Activated CD8-positive, alpha-beta memory T cell treated with anti-CD3 and anti-CD28 coated beads, Interleukin-2, amount 50 U/mL, for 4 hours (primary cell): ENCODE data around the gene SSH2.

Experiments
- DNase-seq: peaks from one replicate; pipeline ENCODE4 v3.0.0-alpha.2; 2020

The SSH2 gene

DNA sequence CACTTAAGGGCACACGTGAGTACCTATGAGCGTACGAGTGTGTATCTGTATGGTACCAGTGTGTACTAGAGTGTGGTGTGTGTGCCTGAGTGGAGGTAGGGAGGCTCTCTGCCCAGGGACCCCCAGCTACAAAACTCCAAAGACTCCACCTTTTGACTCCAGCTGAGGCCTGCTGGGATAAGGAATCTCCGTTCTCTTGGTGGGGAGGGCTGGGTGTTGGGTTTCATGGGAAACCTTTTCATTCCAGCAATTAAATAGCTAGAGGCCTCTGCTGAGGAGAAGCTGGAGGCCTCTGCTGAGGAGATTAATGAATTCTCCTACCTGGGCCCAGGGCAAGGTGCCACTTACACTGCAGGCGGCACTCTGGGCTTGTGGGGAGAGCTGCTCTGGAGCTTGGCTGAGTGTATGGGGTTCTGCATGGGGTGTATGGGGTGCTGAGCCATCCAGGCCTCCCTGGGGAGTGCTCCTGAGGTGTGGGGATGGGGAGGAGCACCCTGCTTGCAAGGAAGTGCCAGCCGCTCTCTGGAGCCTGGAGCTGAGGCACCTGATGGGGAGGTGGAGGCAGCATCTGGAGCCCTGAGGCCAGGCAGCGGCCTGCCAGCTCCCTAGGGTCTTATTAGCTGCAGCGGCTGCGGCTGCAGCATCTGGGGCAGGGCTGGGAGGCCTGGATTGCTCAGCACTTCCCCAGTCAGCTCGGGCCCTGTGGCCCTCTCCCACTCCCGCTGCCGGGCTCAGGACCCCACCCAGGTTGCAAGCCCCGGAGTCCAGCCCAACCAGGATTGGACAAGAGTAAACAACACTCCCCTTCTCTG, 332.5 kb downstream of the SSH2 start:
- no peak for DNase-seq

GRCh38 chr17:29596811-29597210, 333.2 kb downstream of the SSH2 start:
- DNase-seq: no peak

DNA sequence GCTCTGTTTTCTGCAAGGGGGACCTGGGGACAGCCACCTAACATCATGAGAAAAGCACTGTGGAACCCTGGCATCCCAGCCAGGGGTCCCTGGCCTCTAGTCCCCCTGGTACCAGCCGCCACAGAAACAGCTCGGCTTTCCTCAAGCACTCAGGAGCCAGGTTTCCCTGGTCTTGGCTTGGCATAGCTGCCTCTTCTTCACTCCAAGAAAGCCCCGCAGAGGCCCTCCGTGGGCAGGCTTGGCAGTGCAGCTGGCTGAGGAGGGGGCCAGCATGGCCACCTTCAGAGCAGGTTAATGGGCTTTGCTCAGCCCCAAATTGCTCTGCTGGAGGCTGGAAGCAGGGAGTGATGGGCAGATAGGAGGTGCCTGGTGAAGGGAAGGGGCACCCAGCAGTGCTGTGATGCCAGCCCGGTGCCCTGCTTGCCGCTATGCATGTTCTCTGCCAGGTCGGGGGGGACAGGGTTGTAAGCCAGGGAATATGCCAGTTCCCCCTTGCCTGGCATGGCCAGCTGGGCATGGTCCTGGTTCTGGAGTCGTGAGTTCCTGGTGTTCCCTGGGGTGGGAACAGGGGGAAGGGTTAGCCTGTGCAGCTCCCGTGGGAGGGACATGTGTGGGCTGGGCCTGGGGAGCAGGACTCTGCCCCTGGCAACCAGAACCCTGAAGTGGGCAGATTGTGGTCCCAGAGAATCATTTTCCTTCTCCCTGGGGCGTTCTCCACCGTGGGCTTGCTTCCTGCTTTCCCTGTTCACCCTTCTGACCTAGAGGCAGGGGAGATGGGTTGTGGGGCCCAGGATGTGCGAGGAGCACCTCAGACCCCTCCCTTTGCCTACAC, 333.9 kb downstream of the SSH2 start:
- DNase-seq: no peak

DNA sequence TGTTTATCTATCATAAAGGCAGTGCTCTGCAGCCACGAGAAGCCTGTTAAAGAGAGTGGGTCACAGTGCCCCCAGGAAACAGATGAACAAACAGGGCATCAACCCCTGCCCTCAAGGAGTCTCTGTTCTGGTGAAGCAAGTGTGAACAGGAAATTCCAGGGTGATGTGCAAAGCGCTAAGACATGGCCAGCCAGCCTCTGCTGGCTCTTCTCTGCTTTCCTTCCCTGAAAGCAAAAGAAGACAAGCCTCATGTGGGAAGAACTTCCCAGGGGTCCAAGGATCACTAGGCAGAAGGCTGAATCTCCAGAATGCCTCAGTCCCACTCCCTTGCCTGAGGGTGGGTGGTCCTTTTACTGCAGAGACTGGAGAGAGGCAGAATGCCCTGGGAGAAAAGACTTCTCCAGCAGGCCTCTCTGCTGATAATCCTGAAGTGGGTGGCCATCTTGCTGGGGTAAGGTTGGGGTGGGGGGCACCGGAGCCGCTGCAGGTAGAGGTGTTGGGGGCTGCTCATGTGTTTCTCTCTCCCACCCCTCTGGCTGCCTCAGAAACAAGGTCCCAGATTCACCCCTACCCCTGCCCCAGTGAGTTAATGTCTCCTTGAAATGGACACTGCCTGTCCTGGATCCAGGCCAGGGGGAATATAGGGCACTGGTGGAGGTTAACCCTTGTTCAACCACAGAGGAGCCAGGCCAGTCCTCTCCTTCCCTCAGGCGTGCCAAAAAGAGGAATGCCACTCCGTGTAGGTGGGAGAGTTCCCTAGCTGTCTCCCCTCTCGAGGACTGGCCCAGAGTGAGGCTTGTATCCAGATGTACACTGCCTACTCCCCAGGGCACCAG, 334.7 kb downstream of the SSH2 start:
- DNase-seq: no peak

GRCh38 chr17:29594519-29595090, 335.4 kb downstream of the SSH2 start:
- DNase-seq: peak; percentile 14

GRCh38 chr17:29593591-29594518, 336.2 kb downstream of the SSH2 start:
- DNase-seq: peak; percentile 39

GRCh38 chr17:29592850-29593551, 337.0 kb downstream of the SSH2 start, which contains the start of gene ANKRD13B:
ANKRD13B (plus strand) TSS chr17:29593132; CDS start chr17:29593622, 490 bp downstream.
- peak; percentile 56 for DNase-seq

DNA sequence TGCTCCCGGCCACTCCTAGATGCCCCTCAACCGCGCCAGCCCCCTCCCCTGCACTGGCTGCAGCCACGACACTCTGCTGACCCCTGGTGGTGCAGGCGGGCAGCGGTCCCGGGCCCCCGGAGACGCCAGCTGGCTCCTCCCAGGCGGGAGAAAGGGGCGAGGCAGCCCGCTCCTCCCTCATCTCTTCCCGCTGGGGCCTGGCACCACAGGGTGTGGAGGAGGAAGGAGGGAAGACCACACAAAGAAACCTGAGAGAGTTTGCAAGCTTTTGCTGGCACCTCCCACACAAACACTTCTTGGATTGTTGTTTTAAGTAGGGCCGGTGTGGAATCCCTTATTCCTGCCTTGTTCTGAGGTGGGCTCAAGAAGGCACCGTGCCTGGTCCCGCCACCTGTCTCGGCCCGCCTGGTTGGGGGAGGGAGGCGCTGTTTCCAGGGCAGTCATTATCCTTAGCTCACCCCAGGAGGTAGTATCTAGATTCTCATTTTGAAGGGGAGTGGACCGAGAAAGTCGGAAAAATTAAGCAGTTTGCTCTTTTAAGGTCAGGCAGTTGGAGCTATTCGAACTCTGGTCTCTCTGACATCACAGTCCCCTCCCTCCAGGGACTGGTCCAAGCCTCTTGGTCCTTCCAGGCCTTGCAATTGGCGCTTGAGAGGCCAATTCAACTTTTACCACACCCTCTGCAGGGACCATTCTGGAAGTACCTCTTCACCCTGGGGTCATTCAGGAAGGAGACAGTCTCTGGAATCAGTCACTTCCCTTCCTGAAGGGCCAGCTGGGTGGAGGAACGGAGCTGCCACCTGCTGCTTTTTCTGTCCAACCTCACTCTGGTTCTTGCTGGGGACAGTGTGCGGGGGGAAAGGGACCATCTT, 338.1 kb downstream of the SSH2 start:
- DNase-seq: peak; percentile 80

DNA sequence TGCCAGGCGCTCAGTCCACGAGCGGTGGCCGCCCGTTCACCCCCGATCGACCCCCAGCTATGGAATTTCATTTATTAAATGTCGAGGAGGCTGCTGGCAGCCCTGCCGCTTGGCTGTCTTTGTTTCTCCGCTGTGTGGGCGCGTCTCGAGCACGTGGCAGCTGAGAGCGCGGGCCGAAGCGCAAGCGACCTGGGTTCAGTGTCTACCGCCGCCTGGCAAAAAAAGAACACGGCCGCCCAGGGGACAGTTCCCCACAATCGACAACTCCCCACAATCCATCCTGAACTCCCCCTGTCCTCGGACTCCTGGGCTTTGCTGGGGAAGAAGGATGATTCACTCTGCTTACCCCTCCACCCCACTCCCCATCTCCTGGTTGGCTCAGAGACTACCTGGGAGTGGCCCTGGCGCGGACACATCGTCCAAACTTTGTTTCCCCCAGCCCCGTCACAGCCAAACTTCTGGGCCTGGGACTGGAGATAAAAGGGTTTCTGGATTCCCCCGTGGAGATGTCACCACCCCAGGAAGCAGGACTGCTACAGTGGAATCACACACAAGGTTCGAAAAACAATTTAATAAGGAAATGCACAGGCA, 338.8 kb downstream of the SSH2 start:
- peak; percentile 57 for DNase-seq

DNA sequence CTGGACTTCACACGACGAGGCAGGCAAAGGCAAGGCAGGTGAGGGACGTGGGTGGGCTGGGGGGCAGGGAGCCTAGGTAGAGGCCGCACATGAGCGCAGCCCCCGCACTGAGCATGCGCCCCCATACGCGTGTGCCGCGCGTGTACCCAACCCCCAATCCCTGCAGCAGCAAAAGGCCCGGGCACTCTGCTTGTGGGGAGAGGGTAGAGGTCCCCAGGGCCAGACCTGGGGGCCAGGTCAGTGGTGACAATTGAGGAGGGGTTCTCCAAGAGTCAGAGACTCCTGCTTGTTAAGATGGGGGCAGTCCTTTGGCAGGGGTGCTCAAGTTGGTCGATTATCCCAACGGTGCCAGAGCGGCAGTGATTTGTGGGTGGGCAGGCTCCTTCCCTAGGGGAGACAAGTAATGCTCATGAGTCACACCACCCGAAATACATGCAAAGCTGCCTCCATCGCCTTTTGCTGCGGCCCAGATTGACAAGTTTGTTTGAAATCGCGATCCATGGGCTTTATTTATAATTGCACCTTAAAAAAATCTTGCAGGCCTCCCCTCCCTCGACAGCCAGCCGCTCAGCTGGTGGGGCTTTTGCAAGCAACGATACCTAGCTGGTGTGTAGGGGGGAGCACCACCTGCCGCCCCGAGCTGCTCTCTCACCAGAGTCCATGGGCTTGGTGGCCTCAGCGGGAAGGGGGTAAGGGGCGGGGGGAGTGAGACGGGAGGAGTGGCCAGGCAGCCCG, 339.4 kb downstream of the SSH2 start:
- peak; percentile 39 for DNase-seq

DNA sequence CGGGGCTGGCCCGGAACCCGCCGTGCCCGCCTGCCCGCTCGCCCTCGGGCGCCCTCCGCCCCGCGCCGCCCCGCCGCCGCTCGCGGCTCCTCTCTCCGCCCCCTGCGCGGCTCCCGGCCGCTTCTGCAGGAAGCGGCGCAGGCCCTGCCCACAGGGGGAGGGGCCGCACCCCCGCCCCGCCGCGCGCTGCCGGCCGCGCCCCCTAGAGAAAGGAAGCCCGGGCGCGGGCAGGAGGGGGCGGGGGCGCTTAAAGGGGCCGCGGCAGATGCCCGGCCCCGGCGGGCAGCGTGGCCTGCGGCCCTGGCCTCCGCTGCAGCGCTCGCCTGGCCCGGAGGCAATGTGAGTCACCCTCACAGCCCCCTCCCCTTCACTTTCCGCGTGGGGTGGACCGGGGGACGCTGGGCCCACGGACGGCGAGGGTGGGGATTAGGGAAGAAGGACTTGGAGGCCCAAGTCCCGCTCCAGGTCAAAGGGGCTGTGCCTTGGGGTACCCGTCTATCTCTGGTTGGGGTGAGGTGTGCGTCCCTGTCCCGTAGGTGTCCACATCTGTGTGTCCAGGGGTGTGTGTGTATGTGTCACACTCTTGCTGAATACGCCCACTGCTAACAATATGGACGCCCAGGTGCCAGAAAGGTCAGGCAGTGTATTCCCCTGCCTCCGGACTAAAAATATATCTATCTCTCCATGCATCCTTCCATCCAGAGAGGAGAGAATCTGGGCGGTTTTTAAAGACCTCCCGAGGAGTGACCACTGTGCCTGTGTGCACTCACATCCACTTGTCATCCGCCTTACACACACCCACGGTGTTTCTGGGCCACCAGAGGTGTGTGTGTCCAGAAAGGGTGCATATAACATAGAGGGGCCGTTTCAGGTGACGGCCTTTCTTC, 340.3 kb downstream of the SSH2 start, which contains the start of gene GIT1:
TSS of gene GIT1 (minus strand) at position 125 of the 887 bp plus-strand sequence. CDS start 270 bp downstream, outside the sequence.
- DNase-seq: peak; percentile 85

- peak; percentile 77 for DNase-seq
These were observed 341.2 kb downstream of the SSH2 start for GRCh38 chr17:29588562-29589411.

DNA sequence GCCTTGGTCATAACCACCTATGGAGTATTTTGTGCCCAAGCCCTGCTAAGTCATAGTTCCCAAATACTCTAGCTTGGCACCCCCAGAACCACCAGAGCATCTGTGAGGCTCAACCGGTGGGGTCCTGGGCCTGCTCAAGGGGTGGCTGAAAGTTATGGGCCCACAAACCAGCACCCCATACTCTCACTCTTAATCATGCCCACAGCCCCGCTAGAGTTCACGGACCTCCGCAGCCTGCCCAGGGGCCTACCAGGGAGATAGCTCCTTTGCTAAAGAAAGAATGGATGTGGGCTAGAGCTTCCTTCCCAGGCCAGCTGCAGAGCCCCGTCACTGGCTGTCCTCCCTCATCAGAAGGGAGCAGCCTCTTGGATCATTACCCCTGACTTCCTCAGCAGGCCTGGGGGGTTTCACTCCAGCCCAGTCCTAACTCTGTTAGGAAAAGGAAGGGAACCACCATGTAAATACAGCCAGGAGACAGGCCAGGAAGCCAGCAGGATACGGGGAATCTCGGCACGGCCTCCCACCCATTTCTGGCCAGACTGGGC, 341.9 kb downstream of the SSH2 start:
- DNase-seq: peak; percentile 20

GRCh38 chr17:29587591-29587990, 342.4 kb downstream of the SSH2 start:
- no peak for DNase-seq

DNA sequence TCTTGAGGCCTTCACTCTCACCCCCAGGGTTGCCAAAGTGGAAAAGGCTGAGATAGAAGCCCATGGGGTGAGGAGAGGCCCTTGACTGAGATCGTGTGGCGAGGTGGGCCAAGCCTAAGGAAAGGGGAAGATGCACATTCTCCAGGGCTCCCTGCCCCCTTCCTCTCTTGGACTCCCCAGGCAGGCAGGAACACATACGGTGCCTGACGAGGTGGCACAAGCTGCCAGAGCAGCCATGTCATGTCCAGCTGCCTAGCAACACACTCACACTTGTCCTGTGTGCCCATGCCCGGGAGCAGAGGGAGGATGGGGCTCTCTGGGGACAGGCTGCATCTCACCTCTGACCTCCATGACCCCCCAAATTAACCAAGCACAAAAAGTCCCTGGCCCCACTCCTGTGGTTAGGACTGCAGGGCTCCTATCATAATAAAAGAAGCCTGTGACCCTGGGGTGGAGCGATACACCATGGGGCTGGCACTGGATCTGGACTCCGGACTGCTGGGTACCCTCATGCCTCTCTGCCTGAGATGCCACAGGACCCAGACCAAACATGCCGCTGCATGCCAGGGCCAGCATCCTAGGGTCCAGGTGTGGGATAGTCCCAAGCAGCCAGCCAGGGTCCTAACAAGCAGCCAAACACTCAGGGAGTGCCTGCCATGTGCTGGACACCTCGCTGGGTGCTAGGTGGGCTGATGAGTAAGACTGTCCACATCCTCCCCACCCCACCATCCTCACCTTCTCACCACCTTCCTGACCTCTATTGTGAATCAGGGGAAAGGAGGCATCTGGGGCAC, 343.2 kb downstream of the SSH2 start:
- DNase-seq: no peak
